Measurements from ENCODE around the gene OXT. TPM values are rescaled to one million over a fixed set of nuclear protein-coding genes. Genes with fewer than 3 reads are reported as not detected.
A peak's percentile ranks its signal among the peaks of the same experiment; 100 is the strongest.

OXT gene
- total RNA-seq, 1 donor = not detected

DNA sequence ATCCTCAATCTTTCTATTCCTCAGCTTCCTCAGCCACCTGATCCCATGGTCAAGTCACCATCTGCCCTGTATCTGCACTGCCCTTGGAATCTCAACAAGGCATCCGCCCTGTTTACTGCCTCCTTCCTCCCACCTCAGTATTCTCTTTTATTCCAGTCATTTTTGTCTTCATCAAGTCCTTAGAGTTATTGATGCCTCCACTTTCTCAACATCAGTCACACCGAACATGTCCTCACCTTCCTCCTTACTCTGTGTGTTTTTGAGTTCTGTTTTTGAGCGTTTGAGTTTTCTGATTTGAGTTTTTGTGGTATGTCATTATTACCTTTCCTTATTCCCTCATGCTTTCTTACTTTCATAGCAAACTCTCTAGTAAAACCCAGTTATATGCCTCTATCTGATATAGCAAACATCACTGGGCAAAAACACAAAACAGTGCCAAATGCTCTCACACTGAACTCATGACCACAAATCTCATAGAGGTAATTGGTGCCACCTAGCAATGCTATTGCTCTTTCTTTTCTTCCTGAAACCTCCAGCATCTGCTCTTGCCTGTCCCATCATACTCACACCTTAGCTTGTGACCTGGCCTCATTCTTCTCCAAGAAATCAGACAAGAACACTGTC is 39.8 kb upstream of the OXT start:
- peak; percentile 55 for DNase-seq (ENCODE audit: insufficient read length, low spot score, missing footprints)
- peaks cover 36% of the 10 kb centered on the region for H3K36me3 ChIP-seq (ENCODE audit: insufficient read depth, low read length)
- no peaks in the 10 kb centered on the region for H3K79me2 ChIP-seq (ENCODE audit: insufficient read depth, low read length)

GRCh38 chr20:3032624-3033023 is 38.8 kb upstream of the OXT start:
- no peaks in the 10 kb centered on the region for H3K9me3 ChIP-seq (ENCODE audit: low read depth, low read length)
- no peak for DNase-seq (ENCODE audit: insufficient read length, low spot score, missing footprints)
- no peak overlapping the region for H3K27ac ChIP-seq (ENCODE audit: low read depth, low read length)
- no peak overlapping the region for H3K4me3 ChIP-seq (ENCODE audit: insufficient read depth, low read length)
- H3K4me2 ChIP-seq (ENCODE audit: insufficient read depth, low read length) = no peak overlapping the region
- H4K20me1 ChIP-seq (ENCODE audit: insufficient read depth, low read length) = no peaks in the 10 kb centered on the region
- TF ChIP-seq, protein P1, sequence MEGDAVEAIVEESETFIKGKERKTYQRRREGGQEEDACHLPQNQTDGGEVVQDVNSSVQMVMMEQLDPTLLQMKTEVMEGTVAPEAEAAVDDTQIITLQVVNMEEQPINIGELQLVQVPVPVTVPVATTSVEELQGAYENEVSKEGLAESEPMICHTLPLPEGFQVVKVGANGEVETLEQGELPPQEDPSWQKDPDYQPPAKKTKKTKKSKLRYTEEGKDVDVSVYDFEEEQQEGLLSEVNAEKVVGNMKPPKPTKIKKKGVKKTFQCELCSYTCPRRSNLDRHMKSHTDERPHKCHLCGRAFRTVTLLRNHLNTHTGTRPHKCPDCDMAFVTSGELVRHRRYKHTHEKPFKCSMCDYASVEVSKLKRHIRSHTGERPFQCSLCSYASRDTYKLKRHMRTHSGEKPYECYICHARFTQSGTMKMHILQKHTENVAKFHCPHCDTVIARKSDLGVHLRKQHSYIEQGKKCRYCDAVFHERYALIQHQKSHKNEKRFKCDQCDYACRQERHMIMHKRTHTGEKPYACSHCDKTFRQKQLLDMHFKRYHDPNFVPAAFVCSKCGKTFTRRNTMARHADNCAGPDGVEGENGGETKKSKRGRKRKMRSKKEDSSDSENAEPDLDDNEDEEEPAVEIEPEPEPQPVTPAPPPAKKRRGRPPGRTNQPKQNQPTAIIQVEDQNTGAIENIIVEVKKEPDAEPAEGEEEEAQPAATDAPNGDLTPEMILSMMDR (IDR thresholded peaks at IDR 0.05; ENCODE audit: extremely low read depth, low read depth, low read length) = no peak
- H2AFZ ChIP-seq (ENCODE audit: low read length) = no peak overlapping the region
- no peaks in the 10 kb centered on the region for H3K27me3 ChIP-seq (ENCODE audit: insufficient read depth, low read length)
- H3K79me2 ChIP-seq (ENCODE audit: insufficient read depth, low read length) = no peaks in the 10 kb centered on the region
- peaks cover 7% of the 10 kb centered on the region for H3K4me1 ChIP-seq (ENCODE audit: insufficient read depth, low read length)
- peaks cover 35% of the 10 kb centered on the region for H3K36me3 ChIP-seq (ENCODE audit: insufficient read depth, low read length)

More for the DNA sequence above, 39.8 kb upstream of the OXT start:
- Histone ChIP-seq H2AFZ (ENCODE audit: low read length) (no peak overlapping the region), H3K4me2 (ENCODE audit: insufficient read depth, low read length) (no peak overlapping the region), H3K27me3 (ENCODE audit: insufficient read depth, low read length) (no peaks in the 10 kb centered on the region), H3K4me1 (ENCODE audit: insufficient read depth, low read length) (peaks cover 7% of the 10 kb centered on the region), H4K20me1 (ENCODE audit: insufficient read depth, low read length) (no peaks in the 10 kb centered on the region), H3K9me3 (ENCODE audit: low read depth, low read length) (no peaks in the 10 kb centered on the region), H3K27ac (ENCODE audit: low read depth, low read length) (no peak overlapping the region), H3K4me3 (ENCODE audit: insufficient read depth, low read length) (no peak overlapping the region)
- TF ChIP-seq, protein P1 (IDR thresholded peaks at IDR 0.05; ENCODE audit: extremely low read depth, low read depth, low read length) = no peak

GRCh38 chr20:3037654-3038053 is 33.8 kb upstream of the OXT start:
- Histone ChIP-seq H3K27ac (ENCODE audit: low read depth, low read length) (no peak overlapping the region), H3K4me1 (ENCODE audit: insufficient read depth, low read length) (peaks cover 17% of the 10 kb centered on the region), H3K79me2 (ENCODE audit: insufficient read depth, low read length) (no peaks in the 10 kb centered on the region), H3K27me3 (ENCODE audit: insufficient read depth, low read length) (no peaks in the 10 kb centered on the region), H3K4me2 (ENCODE audit: insufficient read depth, low read length) (no peak overlapping the region), H3K4me3 (ENCODE audit: insufficient read depth, low read length) (no peak overlapping the region), H3K36me3 (ENCODE audit: insufficient read depth, low read length) (peaks cover 23% of the 10 kb centered on the region), H2AFZ (ENCODE audit: low read length) (no peak overlapping the region), H4K20me1 (ENCODE audit: insufficient read depth, low read length) (no peaks in the 10 kb centered on the region), H3K9me3 (ENCODE audit: low read depth, low read length) (no peaks in the 10 kb centered on the region)
- TF ChIP-seq, protein P1 (IDR thresholded peaks at IDR 0.05; ENCODE audit: extremely low read depth, low read depth, low read length) = no peak
- DNase-seq (ENCODE audit: insufficient read length, low spot score, missing footprints) = no peak

- Histone ChIP-seq H3K27me3 (ENCODE audit: insufficient read depth, low read length) (no peaks in the 10 kb centered on the region), H4K20me1 (ENCODE audit: insufficient read depth, low read length) (no peaks in the 10 kb centered on the region), H2AFZ (ENCODE audit: low read length) (no peak overlapping the region), H3K4me2 (ENCODE audit: insufficient read depth, low read length) (no peak overlapping the region), H3K4me3 (ENCODE audit: insufficient read depth, low read length) (no peak overlapping the region), H3K79me2 (ENCODE audit: insufficient read depth, low read length) (no peaks in the 10 kb centered on the region), H3K36me3 (ENCODE audit: insufficient read depth, low read length) (peaks cover 23% of the 10 kb centered on the region), H3K27ac (ENCODE audit: low read depth, low read length) (no peak overlapping the region), H3K9me3 (ENCODE audit: low read depth, low read length) (no peaks in the 10 kb centered on the region), H3K4me1 (ENCODE audit: insufficient read depth, low read length) (peaks cover 10% of the 10 kb centered on the region)
- TF ChIP-seq, protein P1 (IDR thresholded peaks at IDR 0.05; ENCODE audit: extremely low read depth, low read depth, low read length) = no peak
- no peak for DNase-seq (ENCODE audit: insufficient read length, low spot score, missing footprints)
Observed at GRCh38 chr20:3038454-3038853, 33.0 kb upstream of the OXT start.

Data from osteoblast (primary cell).